ENCODE measurements around the gene OR10G4. TPM values are rescaled to one million over a fixed set of nuclear protein-coding genes. Genes with fewer than 3 reads are reported as not detected.
"Not testable (repeated sequence)": the region's sequence is repeated elsewhere in the genome, so short reads cannot be mapped to it uniquely, and the experiment has no call there.

OR10G4 gene
- total RNA-seq, 1 experiment from 2014 or later: not detected

DNA sequence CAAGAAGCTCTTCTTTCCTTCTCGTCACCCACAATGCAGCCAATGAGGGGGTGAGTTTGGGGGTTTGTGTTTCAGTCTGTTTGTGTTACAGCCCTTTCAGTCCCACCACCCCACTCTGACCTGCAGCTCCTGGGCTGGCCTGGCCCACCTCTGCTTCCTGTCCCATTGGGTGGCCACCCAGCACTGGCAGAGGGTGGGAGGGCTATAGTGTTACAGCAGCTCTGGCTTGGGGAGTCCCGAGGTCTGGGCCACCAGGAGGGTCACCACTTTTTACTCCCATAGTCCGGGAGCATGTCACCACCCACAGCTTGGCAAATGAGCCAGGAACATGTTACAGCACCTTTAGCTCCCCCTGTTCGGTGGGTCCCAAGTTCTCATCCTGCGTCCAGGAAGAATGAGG lies 33.5 kb upstream of the OR10G4 start:
- Histone ChIP-seq H3K4me1 (ENCODE audit: control insufficient read depth, insufficient read depth, low read length) (no peaks in the 10 kb centered on the region), H3K27me3 (ENCODE audit: control insufficient read depth, insufficient read depth, low read length) (no peaks in the 10 kb centered on the region), H3K27ac (ENCODE audit: low read length) (no peak overlapping the region), H3K4me3 (ENCODE audit: low read depth in 2 of 2, low read length in 2 of 2) (no peak overlapping the region), H3K9me3 (ENCODE audit: control insufficient read depth, insufficient read depth, low read depth, low read length) (no peaks in the 10 kb centered on the region), H3K36me3 (ENCODE audit: control insufficient read depth, insufficient read depth, low read length) (no peaks in the 10 kb centered on the region)
- in situ Hi-C loops (cut with HindIII; ENCODE audit: low pct_unique_long_range_greater_than_20kb, low sequenced_read_pairs) (no loop called here), intact Hi-C loops (cut with micrococcal nuclease; ENCODE audit: unreplicated experiment) (no loop called here)
- ChIA-PET CTCF (interaction anchor here (0.6 kb wide), 1 partner anchor 270 kb away, joined by 4 read pairs; no protein-coding TSS in a partner anchor), POLR2A (no interaction called here)
- BruUV-seq (replicated peaks): no TSS peak
- DNase-seq (ENCODE audit: low read depth, low spot score) (no peak), ATAC-seq (no peak)
- TF ChIP-seq, protein P1, sequence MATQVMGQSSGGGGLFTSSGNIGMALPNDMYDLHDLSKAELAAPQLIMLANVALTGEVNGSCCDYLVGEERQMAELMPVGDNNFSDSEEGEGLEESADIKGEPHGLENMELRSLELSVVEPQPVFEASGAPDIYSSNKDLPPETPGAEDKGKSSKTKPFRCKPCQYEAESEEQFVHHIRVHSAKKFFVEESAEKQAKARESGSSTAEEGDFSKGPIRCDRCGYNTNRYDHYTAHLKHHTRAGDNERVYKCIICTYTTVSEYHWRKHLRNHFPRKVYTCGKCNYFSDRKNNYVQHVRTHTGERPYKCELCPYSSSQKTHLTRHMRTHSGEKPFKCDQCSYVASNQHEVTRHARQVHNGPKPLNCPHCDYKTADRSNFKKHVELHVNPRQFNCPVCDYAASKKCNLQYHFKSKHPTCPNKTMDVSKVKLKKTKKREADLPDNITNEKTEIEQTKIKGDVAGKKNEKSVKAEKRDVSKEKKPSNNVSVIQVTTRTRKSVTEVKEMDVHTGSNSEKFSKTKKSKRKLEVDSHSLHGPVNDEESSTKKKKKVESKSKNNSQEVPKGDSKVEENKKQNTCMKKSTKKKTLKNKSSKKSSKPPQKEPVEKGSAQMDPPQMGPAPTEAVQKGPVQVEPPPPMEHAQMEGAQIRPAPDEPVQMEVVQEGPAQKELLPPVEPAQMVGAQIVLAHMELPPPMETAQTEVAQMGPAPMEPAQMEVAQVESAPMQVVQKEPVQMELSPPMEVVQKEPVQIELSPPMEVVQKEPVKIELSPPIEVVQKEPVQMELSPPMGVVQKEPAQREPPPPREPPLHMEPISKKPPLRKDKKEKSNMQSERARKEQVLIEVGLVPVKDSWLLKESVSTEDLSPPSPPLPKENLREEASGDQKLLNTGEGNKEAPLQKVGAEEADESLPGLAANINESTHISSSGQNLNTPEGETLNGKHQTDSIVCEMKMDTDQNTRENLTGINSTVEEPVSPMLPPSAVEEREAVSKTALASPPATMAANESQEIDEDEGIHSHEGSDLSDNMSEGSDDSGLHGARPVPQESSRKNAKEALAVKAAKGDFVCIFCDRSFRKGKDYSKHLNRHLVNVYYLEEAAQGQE (IDR thresholded peaks at IDR 0.05; ENCODE audit: insufficient read depth in 1 of 2, low read depth in 2 of 2, low read length in 1 of 2): no peak
- TF ChIP-seq SIN3A (IDR thresholded peaks at IDR 0.05; ENCODE audit: borderline replicate concordance, insufficient read depth, low read depth, low read length): no peak
- no peak for TF ChIP-seq TCF7L2 (IDR thresholded peaks at IDR 0.05; ENCODE audit: low read depth, low read length)
- TF ChIP-seq, protein P2, sequence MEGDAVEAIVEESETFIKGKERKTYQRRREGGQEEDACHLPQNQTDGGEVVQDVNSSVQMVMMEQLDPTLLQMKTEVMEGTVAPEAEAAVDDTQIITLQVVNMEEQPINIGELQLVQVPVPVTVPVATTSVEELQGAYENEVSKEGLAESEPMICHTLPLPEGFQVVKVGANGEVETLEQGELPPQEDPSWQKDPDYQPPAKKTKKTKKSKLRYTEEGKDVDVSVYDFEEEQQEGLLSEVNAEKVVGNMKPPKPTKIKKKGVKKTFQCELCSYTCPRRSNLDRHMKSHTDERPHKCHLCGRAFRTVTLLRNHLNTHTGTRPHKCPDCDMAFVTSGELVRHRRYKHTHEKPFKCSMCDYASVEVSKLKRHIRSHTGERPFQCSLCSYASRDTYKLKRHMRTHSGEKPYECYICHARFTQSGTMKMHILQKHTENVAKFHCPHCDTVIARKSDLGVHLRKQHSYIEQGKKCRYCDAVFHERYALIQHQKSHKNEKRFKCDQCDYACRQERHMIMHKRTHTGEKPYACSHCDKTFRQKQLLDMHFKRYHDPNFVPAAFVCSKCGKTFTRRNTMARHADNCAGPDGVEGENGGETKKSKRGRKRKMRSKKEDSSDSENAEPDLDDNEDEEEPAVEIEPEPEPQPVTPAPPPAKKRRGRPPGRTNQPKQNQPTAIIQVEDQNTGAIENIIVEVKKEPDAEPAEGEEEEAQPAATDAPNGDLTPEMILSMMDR (IDR thresholded peaks at IDR 0.05): no peak
- TF ChIP-seq POLR2AphosphoS5 (IDR thresholded peaks at IDR 0.05; ENCODE audit: low read depth, low read length): no peak

DNA sequence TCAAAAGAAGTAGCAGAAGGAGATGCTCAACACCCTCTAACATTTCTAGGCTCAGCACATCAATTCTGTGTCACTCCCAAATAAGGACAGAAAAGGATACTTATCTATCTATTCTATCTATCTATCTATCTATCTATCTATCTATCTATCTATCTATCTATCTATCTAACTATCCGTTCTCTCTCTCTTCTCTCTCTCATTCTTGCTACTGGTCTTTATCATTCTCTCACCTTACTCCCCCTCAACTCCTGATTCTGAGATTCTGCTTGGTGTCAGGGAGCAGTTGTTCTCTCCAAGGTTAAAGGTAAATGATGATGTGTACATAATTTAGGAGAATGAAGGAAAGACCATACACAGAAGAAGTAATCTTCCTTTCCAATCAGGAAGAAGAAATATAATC lies 17.7 kb upstream of the OR10G4 start, which contains the start of gene OR10G6:
TSS of gene OR10G6 (minus strand) at position 43 of the 400 bp plus-strand sequence. CDS start at position 43, 0 bp downstream.
- no TSS peak for BruUV-seq (replicated peaks)

DNA sequence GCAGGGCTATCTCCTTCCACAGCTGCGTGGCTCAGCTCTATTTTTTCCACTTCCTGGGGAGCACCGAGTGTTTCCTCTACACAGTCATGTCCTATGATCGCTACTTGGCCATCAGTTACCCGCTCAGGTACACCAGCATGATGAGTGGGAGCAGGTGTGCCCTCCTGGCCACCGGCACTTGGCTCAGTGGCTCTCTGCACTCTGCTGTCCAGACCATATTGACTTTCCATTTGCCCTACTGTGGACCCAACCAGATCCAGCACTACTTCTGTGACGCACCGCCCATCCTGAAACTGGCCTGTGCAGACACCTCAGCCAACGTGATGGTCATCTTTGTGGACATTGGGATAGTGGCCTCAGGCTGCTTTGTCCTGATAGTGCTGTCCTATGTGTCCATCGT lies 3.0 kb downstream of the OR10G4 start:
- DNase-seq (ENCODE audit: low read depth, low spot score); ATAC-seq; BruUV-seq (replicated peaks); intact Hi-C loops (cut with micrococcal nuclease; ENCODE audit: unreplicated experiment); H3K27me3 ChIP-seq (ENCODE audit: control insufficient read depth, insufficient read depth, low read length); H3K27ac ChIP-seq (ENCODE audit: low read length); CTCF ChIA-PET; H3K4me1 ChIP-seq (ENCODE audit: control insufficient read depth, insufficient read depth, low read length); H3K9me3 ChIP-seq (ENCODE audit: control insufficient read depth, insufficient read depth, low read depth, low read length); POLR2A ChIA-PET; H3K36me3 ChIP-seq (ENCODE audit: control insufficient read depth, insufficient read depth, low read length); H3K4me3 ChIP-seq (ENCODE audit: low read depth in 2 of 2, low read length in 2 of 2); in situ Hi-C loops (cut with HindIII; ENCODE audit: low pct_unique_long_range_greater_than_20kb, low sequenced_read_pairs): not testable (repeated sequence)

More for the DNA sequence above, 17.7 kb upstream of the OR10G4 start, which contains the start of gene OR10G6:
- ChIA-PET POLR2A (no interaction called here), CTCF (no interaction called here)
- intact Hi-C loops (cut with micrococcal nuclease; ENCODE audit: unreplicated experiment) (no loop called here), in situ Hi-C loops (cut with HindIII; ENCODE audit: low pct_unique_long_range_greater_than_20kb, low sequenced_read_pairs) (no loop called here)
- H3K9me3 ChIP-seq (ENCODE audit: control insufficient read depth, insufficient read depth, low read depth, low read length): no peaks in the 10 kb centered on the region
- ATAC-seq (no peak), DNase-seq (ENCODE audit: low read depth, low spot score) (no peak)
- TF ChIP-seq POLR2AphosphoS5 (IDR thresholded peaks at IDR 0.05; ENCODE audit: low read depth, low read length) (no peak), TCF7L2 (IDR thresholded peaks at IDR 0.05; ENCODE audit: low read depth, low read length) (no peak)
- no peak within 1 kb of the TSS for H3K27ac ChIP-seq (ENCODE audit: low read length)
- H3K4me3 ChIP-seq (ENCODE audit: low read depth in 2 of 2, low read length in 2 of 2): no peak within 1 kb of the TSS
- no peaks in the 10 kb centered on the region for H3K27me3 ChIP-seq (ENCODE audit: control insufficient read depth, insufficient read depth, low read length)
- no peaks in the 10 kb centered on the region for H3K36me3 ChIP-seq (ENCODE audit: control insufficient read depth, insufficient read depth, low read length)
- no peaks in the 10 kb centered on the region for H3K4me1 ChIP-seq (ENCODE audit: control insufficient read depth, insufficient read depth, low read length)

All from Panc1 (cell line).